GM12878 (cell line): Measurements from ENCODE around the gene RASL11A. TPM values are rescaled to one million over a fixed set of nuclear protein-coding genes. Genes with fewer than 3 reads are reported as not detected.

Experiments used
- ATAC-seq: fragments of 200-7000 bp; cut with Tn5 transposase; 3 replicates; pipeline ENCODE4 v1.9.1; 2020; ENCODE audit warnings: mild to moderate bottlenecking, moderate library complexity
- BruUV-seq: library from RNA; stranded (reverse); fragments of 400-500 nt; replicated peaks from 2 replicates; lab custom pipeline; 2021; lab: Mats Ljungman, UMichigan
- CTCF ChIA-PET: fragments of 300-600 bp; sonication (Branson Sonifier 250); formaldehyde crosslinking; extraction: SDS; loops from one replicate; lab custom pipeline; 2021; ENCODE audit warnings: inconsistent platforms; lab: Yijun Ruan, JAX
- POLR2A ChIA-PET: fragments of 350-600 bp; formaldehyde crosslinking; extraction: SDS; loops from one replicate; lab custom pipeline; 2021; ENCODE audit warnings: inconsistent platforms; lab: Charles Lee
- RAD21 ChIA-PET: fragments of 300-600 bp; sonication (Branson Sonifier 250); formaldehyde crosslinking; loops from one replicate; lab custom pipeline; 2023; ENCODE audit warnings: antibody characterized with exemption; ENCODE audit not compliant: unreplicated experiment; lab: Charles Lee
- SMC1A ChIA-PET: fragments of 300-600 bp; sonication (Branson Sonifier 250); formaldehyde crosslinking; loops from one replicate; lab custom pipeline; 2023; ENCODE audit not compliant: unreplicated experiment, uncharacterized antibody; lab: Charles Lee
- DNase-seq: peaks from one replicate; pipeline ENCODE4 v3.0.0-alpha.2; 2011; ENCODE audit warnings: low read depth, low spot score
- FAIRE-seq: peaks from 3 replicates; lab custom pipeline; 2011; peaks lifted over from hg19 to GRCh38; lab: Jason Lieb, UNC
- H2AFZ ChIP-seq: 2 replicates; pipeline ENCODE4 v1.6.0; 2011; ENCODE audit warnings: low read depth, low read length, control low read depth; ENCODE audit not compliant: control insufficient read depth
- H3K27ac ChIP-seq: 2 replicates; pipeline ENCODE4 v1.5.1; 2011; ENCODE audit warnings: control low read depth; ENCODE audit not compliant: control insufficient read depth, insufficient read depth
- H3K27me3 ChIP-seq, 2 experiments: replicated peaks in 1 of 2; 2 replicates each; pipeline versions ENCODE4 v1.6.0 to v1.6.1; 2011; ENCODE audit warnings: low read length in 1 of 2; ENCODE audit not compliant: control insufficient read depth in 2 of 2, insufficient read depth in 2 of 2
- H3K36me3 ChIP-seq, 2 experiments: 2 replicates each; pipeline ENCODE4 v1.5.1; 2011; ENCODE audit warnings: low read length in 1 of 2; ENCODE audit not compliant: control insufficient read depth in 2 of 2, insufficient read depth in 2 of 2
- H3K4me1 ChIP-seq: 2 replicates; pipeline ENCODE4 v1.6.1; 2011; ENCODE audit warnings: mild to moderate bottlenecking, low read length, moderate library complexity, mixed read lengths; ENCODE audit not compliant: control insufficient read depth, insufficient read depth
- H3K4me2 ChIP-seq: 2 replicates; pipeline ENCODE4 v1.6.0; 2011; ENCODE audit warnings: control low read depth; ENCODE audit not compliant: control insufficient read depth, insufficient read depth
- H3K4me3 ChIP-seq: fragments of 200-600 bp; sonication (generic); 2 replicates; pipeline ENCODE4 v1.5.1; 2016
- H3K79me2 ChIP-seq: 2 replicates; pipeline ENCODE4 v1.6.0; 2011; ENCODE audit warnings: low read length; ENCODE audit not compliant: control insufficient read depth, insufficient read depth
- H3K9ac ChIP-seq: 2 replicates; pipeline ENCODE4 v1.8.0; 2011; ENCODE audit warnings: low read length, control low read depth, mixed read lengths; ENCODE audit not compliant: control insufficient read depth, insufficient read depth
- H3K9me3 ChIP-seq: replicated peaks from 3 replicates; pipeline ENCODE4 v1.5.1; 2011; ENCODE audit warnings: mild to moderate bottlenecking, low read length; ENCODE audit not compliant: control insufficient read depth, insufficient read depth
- H4K20me1 ChIP-seq: 2 replicates; pipeline ENCODE4 v1.6.0; 2011; ENCODE audit not compliant: control insufficient read depth, insufficient read depth
- POLR2AphosphoS2 ChIP-seq: IDR thresholded peaks from 2 replicates; pipeline ENCODE4 v1.6.1; 2011; ENCODE audit warnings: low read depth, mild to moderate bottlenecking, low read length, improper control_type of control experiment, moderate library complexity
- SKIL ChIP-seq: fragments of 450-650 bp; IDR thresholded peaks from 2 replicates; pipeline ENCODE4 v1.6.1; 2017; ENCODE audit warnings: mild to moderate bottlenecking, low read depth, inconsistent platforms; ENCODE audit not compliant: poor library complexity, severe bottlenecking
- YY1 ChIP-seq: IDR thresholded peaks from 2 replicates; pipeline ENCODE4 v1.6.1; 2011; ENCODE audit warnings: low read depth, mild to moderate bottlenecking, low read length
- ZNF384 ChIP-seq: IDR thresholded peaks from 2 replicates; pipeline ENCODE4 v1.6.1; 2012; ENCODE audit warnings: low read depth, mild to moderate bottlenecking, low read length, improper control_type of control experiment, borderline replicate concordance
- WGBS: methylation state at CpG from one replicate; pipeline ENCODE4 v1.1.6; 2016; ENCODE audit warnings: low lambda C conversion rate; ENCODE audit not compliant: insufficient replicate concordance, insufficient coverage; ENCODE audit errors: missing lambda C conversion rate; 5-methylcytosine and 5-hydroxymethylcytosine counted together
- in situ Hi-C: fragments of 300-500 bp; cut with MboI; formaldehyde crosslinking; loops from 9 replicates; pipeline ENCODE4 v1.14.3; 2018; ENCODE audit warnings: mixed read lengths
- intact Hi-C: fragments of 100-400 bp; cut with micrococcal nuclease; formaldehyde crosslinking; loops from one replicate; pipeline ENCODE4 v1.14.2; 2022; ENCODE audit not compliant: unreplicated experiment
- polyA plus RNA-seq, 11 experiments: library from polyadenylated mRNA; depleted of rRNA in 4 of 11; unstranded in 6 of 11; stranded (reverse) in 5 of 11; fragments of >200 nt; fragmentation: Nextera tagmentation in 4 of 11; fragmentation: Illumina TruSeq in 1 of 11; extraction: Ambion mirVana in 4 of 11; extraction: Trizol in 1 of 11; gene quantifications; 1 replicate in 1 of 11; 2 replicates in 10 of 11; pipeline versions ENCODE4 v1.2.1 to v1.2.3, GENCODE V29; 2011 to 2016; ENCODE audit warnings: inconsistent platforms in 2 of 11, missing spikeins in 2 of 11, low read depth in 1 of 11
- total RNA-seq, 4 experiments: library from RNA; depleted of rRNA in 3 of 4; stranded (reverse); fragments of >200 nt in 3 of 4; fragmentation: Illumina TruSeq in 1 of 4; extraction: Trizol in 1 of 4; gene quantifications; 2 replicates each; pipeline versions ENCODE4 v1.2.1 to v1.2.3, GENCODE V29; 2013 to 2021

RASL11A gene
- total and polyA plus RNA-seq, 10 of the 15 experiments (the other 5 are each of a cell fraction or from before 2014, with no cell fraction given) = 0.04 to 1.3 (median 0.41) TPM; not detected in 1

GRCh38 chr13:27311518-27312210 is 41.0 kb downstream of the RASL11A start:
- no peaks in the 10 kb centered on the region; a peak in 1 of 4 replicates for H3K27me3 ChIP-seq
- FAIRE-seq (no peak), DNase-seq (no peak), ATAC-seq (no peak)
- BruUV-seq = no TSS peak
- SMC1A ChIA-PET = interaction anchor here (0.5 kb wide), 1 partner anchor 562 kb away, joined by 3 read pairs; no protein-coding TSS in a partner anchor
- CTCF ChIA-PET = interaction anchor here (0.7 to 0.8 kb wide), 2 partner anchors 397 to 455 kb away, joined by 3 read pairs; no protein-coding TSS in a partner anchor
- no peaks in the 10 kb centered on the region for H3K36me3 ChIP-seq
- RAD21 ChIA-PET = no interaction called here
- no peaks in the 10 kb centered on the region for H3K4me1 ChIP-seq
- intact Hi-C loops = no loop called here
- H2AFZ ChIP-seq = no peak overlapping the region
- no peaks in the 10 kb centered on the region for H3K79me2 ChIP-seq
- H3K4me2 ChIP-seq = no peak overlapping the region
- POLR2A ChIA-PET = no interaction called here
- WGBS = 21% methylated on average over 6 of the region's 6 CpGs
- no peak overlapping the region for H3K27ac ChIP-seq
- TF ChIP-seq SKIL (no peak), YY1 (no peak), ZNF384 (no peak), POLR2AphosphoS2 (no peak)
- no peaks in the 10 kb centered on the region for H3K9me3 ChIP-seq
- no peak overlapping the region for H3K4me3 ChIP-seq
- in situ Hi-C loops = no loop called here
- no peak overlapping the region for H3K9ac ChIP-seq
- no peaks in the 10 kb centered on the region for H4K20me1 ChIP-seq
